GM12874 (cell line): ENCODE measurements around the gene AKAP17A.

ENCODE experiments used
- CTCF ChIP-seq: IDR thresholded peaks from 2 replicates; pipeline ENCODE4 v1.5.1; 2011; ENCODE audit warnings: low read depth, mild to moderate bottlenecking, control low read depth, low read length, moderate library complexity; ENCODE audit not compliant: insufficient read depth

Gene AKAP17A

GRCh38 chrX:1591863-1592469 is 562 bp downstream of the AKAP17A start:
- TF ChIP-seq CTCF, result no peak

- TF ChIP-seq CTCF, result no peak
Observed at GRCh38 chrX:1592470-1593142, 1.2 kb downstream of the AKAP17A start.

GRCh38 chrX:1593286-1594271 is 2.2 kb downstream of the AKAP17A start:
- no peak for TF ChIP-seq CTCF

- TF ChIP-seq CTCF, result no peak
Observed at GRCh38 chrX:1595711-1596060, 4.3 kb downstream of the AKAP17A start.

GRCh38 chrX:1596676-1597344 is 5.4 kb downstream of the AKAP17A start:
- no peak for TF ChIP-seq CTCF

- no peak for TF ChIP-seq CTCF
Observed at GRCh38 chrX:1597345-1598020, 6.1 kb downstream of the AKAP17A start.
